Endothelial cell of umbilical vein (primary cell): ENCODE measurements around the gene RNASEH2C. TPM values are rescaled to one million over a fixed set of nuclear protein-coding genes. Genes with fewer than 3 reads are reported as not detected.

ENCODE experiments used
- BruUV-seq: library from RNA; stranded (reverse); fragments of 400-500 nt; replicated peaks from 2 replicates; lab custom pipeline; 2021; lab: Mats Ljungman, UMichigan
- CTCF ChIA-PET: fragments of 300-600, 350-600 bp; sonication (Branson Sonifier 250); formaldehyde crosslinking; loops from one replicate; lab custom pipeline; 2021; ENCODE audit warnings: antibody characterized with exemption, inconsistent platforms; lab: Charles Lee
- POLR2A ChIA-PET: fragments of 300-600, 350-600 bp; sonication (Branson Sonifier 250); formaldehyde crosslinking; loops from one replicate; lab custom pipeline; 2021; ENCODE audit warnings: antibody characterized with exemption, inconsistent platforms; lab: Charles Lee
- DNase-seq: peaks from one replicate; pipeline ENCODE4 v3.0.0-alpha.2; 2011; ENCODE audit warnings: low read depth, low spot score
- FAIRE-seq: peaks from 2 replicates; lab custom pipeline; 2011; peaks lifted over from hg19 to GRCh38; lab: Jason Lieb, UNC
- H2AFZ ChIP-seq: 2 replicates; pipeline ENCODE4 v1.6.0; 2012; ENCODE audit warnings: low read depth, low read length, control low read depth, inconsistent platforms
- H3K27ac ChIP-seq: 2 replicates; pipeline ENCODE4 v1.5.1; 2011; ENCODE audit warnings: low read depth, mild to moderate bottlenecking, control low read depth, low read length, moderate library complexity; ENCODE audit not compliant: insufficient read depth
- H3K27me3 ChIP-seq, 2 experiments: 2 replicates each; pipeline versions ENCODE4 v1.6.0 to v1.6.1; 2011; ENCODE audit warnings: low read length in 2 of 2, mixed read lengths in 1 of 2; ENCODE audit not compliant: control insufficient read depth in 2 of 2, insufficient read depth in 2 of 2
- H3K36me3 ChIP-seq, 2 experiments: 2 replicates in 1 of 2; 3 replicates in 1 of 2; pipeline ENCODE4 v1.5.1; 2011; ENCODE audit warnings: low read length in 2 of 2, mild to moderate bottlenecking in 1 of 2, moderate library complexity in 1 of 2; ENCODE audit not compliant: control insufficient read depth in 2 of 2, insufficient read depth in 2 of 2; ENCODE audit errors: extremely low read depth in 1 of 2
- H3K4me1 ChIP-seq: 3 replicates; pipeline ENCODE4 v1.5.1; 2011; ENCODE audit warnings: mild to moderate bottlenecking, low read length; ENCODE audit not compliant: control insufficient read depth, insufficient read depth; ENCODE audit errors: extremely low read depth
- H3K4me2 ChIP-seq: 2 replicates; pipeline ENCODE4 v1.6.1; 2011; ENCODE audit warnings: low read length, control low read depth, mixed read lengths; ENCODE audit not compliant: insufficient read depth
- H3K4me3 ChIP-seq, 3 experiments: fragments of 200-600 bp in 1 of 3; sonication (generic), shearing (Covaris generic) in 1 of 3; replicated peaks in 1 of 3; 2 replicates each; pipeline ENCODE4 v1.5.1; 2011 to 2016; ENCODE audit warnings: control low read depth in 3 of 3, low read length in 3 of 3, mild to moderate bottlenecking in 2 of 3, inconsistent platforms in 1 of 3, low read depth in 1 of 3, moderate library complexity in 1 of 3; ENCODE audit not compliant: insufficient read depth in 1 of 3
- H3K79me2 ChIP-seq: 2 replicates; pipeline ENCODE4 v1.6.0; 2012; ENCODE audit warnings: low read length, inconsistent platforms; ENCODE audit not compliant: control insufficient read depth, insufficient read depth
- H3K9ac ChIP-seq: replicated peaks from 2 replicates; pipeline ENCODE3; 2011; ENCODE audit warnings: low read length, control low read depth; ENCODE audit not compliant: insufficient read depth; ENCODE audit errors: extremely low read depth
- H3K9me1 ChIP-seq: replicated peaks from 3 replicates; pipeline ENCODE4 v1.6.0; 2011; ENCODE audit warnings: mild to moderate bottlenecking, low read length; ENCODE audit not compliant: control insufficient read depth, insufficient read depth; ENCODE audit errors: extremely low read depth
- H3K9me3 ChIP-seq: replicated peaks from 2 replicates; pipeline ENCODE4 v1.5.1; 2012; ENCODE audit warnings: low read length, inconsistent platforms; ENCODE audit not compliant: control insufficient read depth, insufficient read depth
- H4K20me1 ChIP-seq: replicated peaks from 2 replicates; pipeline ENCODE3; 2011; ENCODE audit warnings: mild to moderate bottlenecking, low read length; ENCODE audit not compliant: control insufficient read depth, insufficient read depth; ENCODE audit errors: extremely low read depth
- EZH2 ChIP-seq: IDR thresholded peaks from 2 replicates; pipeline ENCODE4 v1.6.1; 2012; ENCODE audit warnings: borderline replicate concordance, low read depth, mild to moderate bottlenecking, moderate library complexity, low read length, inconsistent platforms; ENCODE audit not compliant: severe bottlenecking
- FOS ChIP-seq: IDR thresholded peaks from 2 replicates; pipeline ENCODE4 v1.6.1; 2011; ENCODE audit warnings: mild to moderate bottlenecking, low read length, moderate library complexity, borderline replicate concordance; ENCODE audit not compliant: insufficient read depth
- GATA2 ChIP-seq: IDR thresholded peaks from 2 replicates; pipeline ENCODE4 v1.7.0; 2011; ENCODE audit warnings: low read depth, mild to moderate bottlenecking, moderate library complexity, mixed read lengths, low read length; ENCODE audit not compliant: insufficient read length, insufficient read depth
- JUN ChIP-seq: IDR thresholded peaks from 2 replicates; pipeline ENCODE4 v1.6.1; 2011; ENCODE audit warnings: borderline replicate concordance, low read depth; ENCODE audit not compliant: insufficient read length, insufficient read depth
- MYC ChIP-seq: IDR thresholded peaks from one replicate; pipeline ENCODE4 v1.6.1; 2011; ENCODE audit warnings: mild to moderate bottlenecking, low read depth, low read length
- POLR2A ChIP-seq: IDR thresholded peaks from 2 replicates; pipeline ENCODE4 v1.6.1; 2012; ENCODE audit warnings: low read depth, mild to moderate bottlenecking, control low read depth, low read length
- POLR2AphosphoS5 ChIP-seq: IDR thresholded peaks from 2 replicates; pipeline ENCODE4 v1.6.1; 2012; ENCODE audit warnings: low read depth, mild to moderate bottlenecking, control low read depth, low read length, moderate library complexity; ENCODE audit not compliant: insufficient read depth
- dilution Hi-C: fragments of 300-500 bp; cut with MboI; formaldehyde crosslinking; loops from one replicate; pipeline ENCODE4 v1.15.0; 2019; ENCODE audit warnings: low sequenced_read_pairs; ENCODE audit not compliant: extremely low pct_ligation_motif_present
- intact Hi-C: fragments of 100-400 bp; cut with micrococcal nuclease; formaldehyde crosslinking; loops from one replicate; pipeline ENCODE4 v1.10.0; 2022
- polyA plus RNA-seq, 4 experiments: library from polyadenylated mRNA; depleted of rRNA in 3 of 4; stranded (reverse) in 3 of 4; unstranded in 1 of 4; fragments of >200 nt; gene quantifications; 2 replicates each; pipeline versions ENCODE4 v1.2.1 to v1.2.3, GENCODE V29; 2011 to 2012; ENCODE audit warnings: missing spikeins in 1 of 4
- total RNA-seq: library from RNA; stranded (reverse); gene quantifications from 2 replicates; pipeline ENCODE4 v1.2.3, GENCODE V29; 2021
- TF ChIP-seq, protein P1 (sequence below): IDR thresholded peaks from 2 replicates; pipeline ENCODE4 v1.6.1; 2011; ENCODE audit not compliant: insufficient read depth, insufficient read length
- TF ChIP-seq, protein P2 (sequence below), 2 donors: IDR thresholded peaks; 1 replicate in 1 of 2; 2 replicates in 1 of 2; pipeline ENCODE4 v1.5.1; 2011; ENCODE audit warnings: low read length in 2 of 2, mild to moderate bottlenecking in 2 of 2, moderate library complexity in 2 of 2, control low read depth in 1 of 2, inconsistent platforms in 1 of 2, low read depth in 1 of 2; ENCODE audit not compliant: insufficient read depth in 1 of 2; ENCODE audit errors: extremely low read depth in 1 of 2

Gene RNASEH2C
- total and polyA plus RNA-seq, 2 donors (not counting 3 experiments of a cell fraction or from before 2014, with no cell fraction given), result 62.0 to 110 TPM

DNA sequence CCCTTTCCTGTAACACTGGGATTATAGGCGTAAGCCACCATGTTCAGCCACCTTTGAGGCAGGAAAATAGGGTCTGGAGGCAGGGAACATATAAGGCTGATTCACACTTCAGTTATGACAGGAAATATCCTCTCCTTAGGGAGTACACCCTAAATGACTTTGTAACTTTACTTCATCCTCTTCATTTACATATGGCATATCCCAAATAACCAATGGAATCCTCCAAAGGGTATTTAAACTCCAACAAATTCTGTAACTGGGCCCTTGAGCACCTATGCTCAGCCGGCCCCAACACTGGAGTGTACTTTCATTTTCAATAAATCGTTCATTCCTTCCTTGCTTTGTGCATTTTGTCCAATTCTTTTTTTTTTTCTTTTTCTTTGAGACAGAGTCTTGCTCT, 10.2 kb downstream of the RNASEH2C start:
- Histone ChIP-seq H3K27me3 (no peaks in the 10 kb centered on the region), H3K9ac (no peak overlapping the region), H3K79me2 (no peaks in the 10 kb centered on the region), H4K20me1 (no peaks in the 10 kb centered on the region), H3K36me3 (peaks cover 6 to 11% of the 10 kb centered on the region in 2 experiments), H3K9me3 (no peaks in the 10 kb centered on the region), H3K9me1 (no peaks in the 10 kb centered on the region), H3K27ac (no peak overlapping the region), H2AFZ (no peak overlapping the region), H3K4me2 (no peak overlapping the region), H3K4me3 (no peak overlapping the region), H3K4me1 (peaks cover 6% of the 10 kb centered on the region)
- BruUV-seq, result no TSS peak
- ChIA-PET POLR2A (no interaction called here), CTCF (interaction anchor here (2.6 to 3.4 kb wide), 3 partner anchors 10 to 174 kb away, joined by 13 to 30 read pairs (median 21); partner anchors contain the start of genes AP5B1 and RNASEH2C)
- TF ChIP-seq MYC (no peak), GATA2 (no peak), FOS (no peak), POLR2A (no peak), POLR2AphosphoS5 (no peak), EZH2 (no peak), JUN (no peak)
- TF ChIP-seq, protein P1, sequence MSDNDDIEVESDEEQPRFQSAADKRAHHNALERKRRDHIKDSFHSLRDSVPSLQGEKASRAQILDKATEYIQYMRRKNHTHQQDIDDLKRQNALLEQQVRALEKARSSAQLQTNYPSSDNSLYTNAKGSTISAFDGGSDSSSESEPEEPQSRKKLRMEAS, result no peak
- TF ChIP-seq, protein P2, sequence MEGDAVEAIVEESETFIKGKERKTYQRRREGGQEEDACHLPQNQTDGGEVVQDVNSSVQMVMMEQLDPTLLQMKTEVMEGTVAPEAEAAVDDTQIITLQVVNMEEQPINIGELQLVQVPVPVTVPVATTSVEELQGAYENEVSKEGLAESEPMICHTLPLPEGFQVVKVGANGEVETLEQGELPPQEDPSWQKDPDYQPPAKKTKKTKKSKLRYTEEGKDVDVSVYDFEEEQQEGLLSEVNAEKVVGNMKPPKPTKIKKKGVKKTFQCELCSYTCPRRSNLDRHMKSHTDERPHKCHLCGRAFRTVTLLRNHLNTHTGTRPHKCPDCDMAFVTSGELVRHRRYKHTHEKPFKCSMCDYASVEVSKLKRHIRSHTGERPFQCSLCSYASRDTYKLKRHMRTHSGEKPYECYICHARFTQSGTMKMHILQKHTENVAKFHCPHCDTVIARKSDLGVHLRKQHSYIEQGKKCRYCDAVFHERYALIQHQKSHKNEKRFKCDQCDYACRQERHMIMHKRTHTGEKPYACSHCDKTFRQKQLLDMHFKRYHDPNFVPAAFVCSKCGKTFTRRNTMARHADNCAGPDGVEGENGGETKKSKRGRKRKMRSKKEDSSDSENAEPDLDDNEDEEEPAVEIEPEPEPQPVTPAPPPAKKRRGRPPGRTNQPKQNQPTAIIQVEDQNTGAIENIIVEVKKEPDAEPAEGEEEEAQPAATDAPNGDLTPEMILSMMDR (IDR thresholded peaks at IDR 0.05; ENCODE audit: extremely low read depth in 1 of 2, insufficient read depth in 1 of 2, low read depth in 1 of 2, low read length in 2 of 2), result no peak
- FAIRE-seq, result no peak
- intact Hi-C loops, result no loop called here
- DNase-seq, result no peak
- dilution Hi-C loops, result no loop called here
